HG03097 (cell line): ENCODE measurements around the gene SEC24D.
A peak's percentile ranks its signal among the peaks of the same experiment; 100 is the strongest.
"Not testable (repeated sequence)": the region's sequence is repeated elsewhere in the genome, so short reads cannot be mapped to it uniquely, and the experiment has no call there.

Source experiments
- ATAC-seq: cut with Tn5 transposase; IDR thresholded peaks from one replicate; pipeline ENCODE4 v1.9.1; 2021; ENCODE audit not compliant: unreplicated experiment, low FRiP score

Gene SEC24D

GRCh38 chr4:118835571-118836300, at the start of gene SEC24D:
Gene SEC24D, minus strand, starts transcription at chr4:118836126. Its CDS starts 2,430 bp downstream, at chr4:118833696.
- peak; percentile 70 for ATAC-seq

GRCh38 chr4:118884716-118885115, 48.8 kb upstream of the SEC24D start:
- ATAC-seq: no peak

GRCh38 chr4:118883861-118884260, 47.9 kb upstream of the SEC24D start:
- no peak for ATAC-seq

GRCh38 chr4:118881512-118882146, 45.7 kb upstream of the SEC24D start:
- no peak for ATAC-seq

GRCh38 chr4:118879409-118879808, 43.5 kb upstream of the SEC24D start:
- no peak for ATAC-seq

- not testable (repeated sequence) for ATAC-seq
Observed at GRCh38 chr4:118878507-118878906, 42.6 kb upstream of the SEC24D start.

DNA sequence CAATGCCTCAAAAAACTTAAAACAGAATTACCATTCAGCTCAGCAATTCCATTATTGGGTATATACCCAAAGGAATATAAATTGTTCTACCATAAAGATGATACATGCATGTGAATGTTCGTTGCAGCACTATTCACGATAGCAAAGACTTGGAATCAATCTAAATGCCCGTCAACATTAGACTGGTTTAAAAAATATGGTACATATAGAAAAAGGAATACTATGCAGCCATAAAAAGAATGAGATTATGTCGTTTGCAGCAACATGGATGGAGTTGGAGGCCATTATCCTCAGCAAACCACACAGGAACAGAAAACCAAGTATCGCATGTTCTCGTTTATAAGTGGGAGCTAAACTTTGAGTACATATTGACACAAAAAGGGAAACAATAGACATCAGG, 41.9 kb upstream of the SEC24D start:
- ATAC-seq: no peak

DNA sequence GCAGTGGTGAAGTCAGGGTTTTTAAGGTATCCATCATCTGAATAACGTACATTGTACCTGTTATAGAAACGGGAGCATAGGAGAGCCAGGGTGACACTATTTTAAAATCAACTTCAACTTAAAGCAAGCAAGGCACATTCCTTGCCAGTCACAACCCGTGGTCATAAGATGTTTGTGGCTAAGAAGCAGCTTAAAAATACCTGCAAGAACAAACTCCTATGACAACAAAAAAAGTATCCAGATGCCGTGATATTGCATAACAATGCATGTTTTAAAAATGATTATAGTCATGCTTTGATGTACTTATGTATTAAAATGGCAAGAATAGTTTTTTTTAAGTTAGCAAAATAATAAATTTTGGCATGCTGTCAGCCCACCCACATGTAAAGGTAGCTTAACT, 36.3 kb upstream of the SEC24D start:
- no peak for ATAC-seq

DNA sequence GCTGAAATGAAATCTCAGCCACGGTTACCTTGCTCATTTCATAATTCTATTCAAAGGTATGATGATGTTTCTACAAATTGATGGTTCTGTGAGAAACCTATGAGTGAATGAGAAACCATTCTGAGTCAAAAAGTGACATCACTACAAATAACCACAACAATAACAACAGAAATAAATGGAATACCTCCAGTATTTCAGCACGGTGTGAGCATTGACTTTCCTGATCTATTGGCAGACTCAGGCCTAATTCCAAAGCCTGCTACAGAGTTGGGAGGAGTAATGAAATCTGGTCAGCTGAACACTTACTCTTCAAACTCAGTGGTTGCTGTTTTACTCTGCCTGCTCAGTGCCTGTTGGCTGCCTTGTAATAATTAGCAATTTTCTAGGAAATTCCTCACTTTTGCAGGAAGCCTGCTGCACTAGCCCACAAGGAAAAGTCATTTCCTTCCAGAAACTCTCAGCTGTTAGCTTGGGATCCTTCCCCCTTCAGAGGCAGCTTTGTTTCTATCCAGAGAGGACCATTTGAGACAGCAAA, 33.9 kb upstream of the SEC24D start:
- ATAC-seq: no peak

DNA sequence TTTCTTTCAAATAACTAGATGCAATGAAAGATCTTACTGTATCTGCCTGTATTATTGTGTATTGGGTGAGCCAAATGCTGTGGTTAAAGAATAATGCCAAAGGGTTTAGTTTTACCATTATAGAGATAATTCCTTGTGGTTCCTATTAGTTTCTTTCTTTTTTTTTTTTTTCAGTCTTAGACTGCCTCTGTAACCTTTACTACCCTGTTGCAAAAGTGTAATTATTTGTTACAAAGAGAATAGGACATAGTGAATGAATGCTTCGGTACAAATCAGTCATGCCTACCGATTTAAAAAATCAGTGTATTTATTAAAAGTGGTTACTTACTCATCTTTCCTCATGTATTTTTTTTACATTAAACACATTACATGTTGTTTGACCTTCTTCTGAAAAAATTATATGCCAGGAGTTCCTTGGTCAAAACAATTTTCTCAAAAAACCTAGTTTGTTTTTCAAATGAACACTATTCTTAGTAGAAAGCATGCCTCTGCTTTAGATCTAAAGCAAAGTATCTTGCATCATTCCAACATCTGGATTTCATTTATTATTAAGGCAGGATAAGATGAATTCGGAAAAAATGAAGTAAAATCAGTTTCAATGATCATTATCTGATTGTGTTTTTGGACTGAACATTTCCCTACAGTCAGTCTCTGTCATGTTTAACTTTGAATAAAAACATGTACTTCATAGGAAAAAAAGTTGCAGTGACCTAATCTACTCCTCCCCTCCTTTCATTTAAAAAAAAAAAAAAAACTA, 31.6 kb upstream of the SEC24D start:
- ATAC-seq: no peak

- no peak for ATAC-seq
Observed at GRCh38 chr4:118866442-118866841, 30.5 kb upstream of the SEC24D start.

- ATAC-seq: peak; percentile 67
Observed at GRCh38 chr4:118865091-118865708, 29.3 kb upstream of the SEC24D start.

- ATAC-seq: no peak
Observed at GRCh38 chr4:118858779-118859178, 22.9 kb upstream of the SEC24D start.

DNA sequence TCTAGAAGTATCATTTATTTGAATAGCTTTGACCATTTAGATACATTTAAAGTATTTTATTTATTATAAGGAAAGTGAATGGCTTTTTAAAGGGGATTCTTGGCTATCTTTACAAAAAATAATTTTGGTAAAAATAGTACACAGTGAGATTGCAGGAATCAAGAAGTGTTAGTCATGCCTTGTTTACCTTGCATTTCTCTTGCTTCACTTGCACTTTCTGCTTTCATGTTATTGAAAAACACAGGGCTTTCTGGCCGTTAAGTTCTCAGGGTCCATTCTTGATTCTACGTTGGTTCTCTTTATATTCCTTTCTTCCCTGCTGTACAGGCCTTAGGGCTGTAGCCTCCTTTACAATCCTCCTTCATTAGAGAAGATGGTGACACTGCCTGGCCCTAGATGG, 21.8 kb upstream of the SEC24D start:
- ATAC-seq: no peak

GRCh38 chr4:118850488-118851173, 14.7 kb upstream of the SEC24D start:
- ATAC-seq: peak; percentile 85

DNA sequence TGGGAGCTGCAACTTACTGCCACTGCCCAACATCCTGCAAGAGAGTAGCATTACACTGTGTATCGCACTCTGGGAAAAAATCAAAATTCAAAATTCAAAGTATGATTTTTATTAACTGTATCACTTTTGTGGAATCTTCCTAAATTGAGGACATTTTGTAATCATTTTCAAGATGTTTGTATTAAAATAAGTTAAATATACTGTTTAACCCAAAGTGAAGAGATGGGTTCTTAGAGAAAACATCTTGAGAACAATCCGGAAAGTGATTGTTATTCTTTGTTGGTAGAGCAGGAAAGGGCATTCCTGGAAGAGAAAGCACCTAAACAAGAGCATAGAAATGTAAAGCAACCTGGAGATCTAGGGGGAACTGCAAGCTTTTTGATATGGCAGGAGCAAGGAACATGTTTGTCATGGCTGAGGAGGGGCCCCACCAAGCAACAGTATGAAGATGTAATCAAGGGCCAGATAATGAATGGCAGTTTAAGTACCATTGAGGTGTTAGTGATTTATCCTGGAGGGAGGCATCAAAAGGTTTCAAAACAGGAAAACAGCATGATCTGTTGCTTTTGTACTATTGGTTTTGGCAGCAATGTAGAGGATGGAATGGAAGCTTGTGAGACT, 14.1 kb upstream of the SEC24D start:
- ATAC-seq: no peak

GRCh38 chr4:118848901-118849300, 13.0 kb upstream of the SEC24D start:
- no peak for ATAC-seq

GRCh38 chr4:118848242-118848641, 12.3 kb upstream of the SEC24D start:
- no peak for ATAC-seq

DNA sequence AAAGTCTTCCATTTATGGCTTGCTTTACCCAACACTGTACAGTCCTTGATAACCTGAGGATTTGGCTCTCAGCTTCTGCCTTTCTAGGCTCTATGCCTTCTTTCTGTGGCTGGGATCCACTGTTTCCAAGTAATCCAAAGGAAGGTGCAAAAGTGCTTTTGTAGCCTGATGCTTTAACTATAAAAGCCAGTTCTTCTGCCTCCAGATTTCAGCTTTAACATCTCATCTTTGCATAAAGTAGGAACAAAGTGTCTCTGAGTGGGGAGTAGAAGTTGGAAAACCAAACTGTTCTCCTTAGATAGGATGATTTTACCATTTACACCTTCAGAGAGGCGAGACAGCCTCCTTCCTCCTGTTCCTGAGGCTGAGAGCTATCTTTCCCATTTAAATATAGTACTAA, 11.1 kb upstream of the SEC24D start:
- ATAC-seq: no peak

- ATAC-seq: no peak
Observed at GRCh38 chr4:118845552-118846050, 9.7 kb upstream of the SEC24D start.
